PC-9 (cell line): ENCODE results near the gene SLC1A2.

Experiments
- EZH2 ChIP-seq: fragments of 200-600 bp; sonication (generic); IDR thresholded peaks from 2 replicates; pipeline ENCODE4 v1.8.0; 2017; ENCODE audit warnings: antibody characterized with exemption, low read depth
- TF ChIP-seq, protein P1 (sequence below): fragments of 200-600 bp; sonication (generic); conservative IDR thresholded peaks from 2 replicates; pipeline ENCODE4 v1.6.1; 2017; ENCODE audit warnings: mixed run types, antibody characterized with exemption, mild to moderate bottlenecking, moderate library complexity

DNA sequence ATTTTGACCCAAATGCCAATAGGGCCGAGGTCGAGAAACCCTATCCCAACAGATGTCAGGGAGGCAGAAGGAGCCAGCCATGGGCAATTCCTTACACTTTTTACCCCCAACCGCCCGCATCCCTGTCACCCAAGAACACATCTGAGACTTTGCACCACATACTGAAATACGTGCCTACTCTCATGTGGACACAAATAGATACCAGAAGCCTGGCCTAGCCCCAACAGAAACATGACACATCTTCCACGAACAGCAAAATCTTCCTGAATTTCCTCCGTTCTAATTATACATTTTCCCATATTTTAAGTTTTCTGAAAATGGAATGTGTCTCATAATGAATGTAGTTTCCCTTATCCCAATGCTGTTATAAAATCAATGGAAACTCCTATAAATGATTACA lies 64.7 kb downstream of the SLC1A2 start:
- TF ChIP-seq, protein P1, sequence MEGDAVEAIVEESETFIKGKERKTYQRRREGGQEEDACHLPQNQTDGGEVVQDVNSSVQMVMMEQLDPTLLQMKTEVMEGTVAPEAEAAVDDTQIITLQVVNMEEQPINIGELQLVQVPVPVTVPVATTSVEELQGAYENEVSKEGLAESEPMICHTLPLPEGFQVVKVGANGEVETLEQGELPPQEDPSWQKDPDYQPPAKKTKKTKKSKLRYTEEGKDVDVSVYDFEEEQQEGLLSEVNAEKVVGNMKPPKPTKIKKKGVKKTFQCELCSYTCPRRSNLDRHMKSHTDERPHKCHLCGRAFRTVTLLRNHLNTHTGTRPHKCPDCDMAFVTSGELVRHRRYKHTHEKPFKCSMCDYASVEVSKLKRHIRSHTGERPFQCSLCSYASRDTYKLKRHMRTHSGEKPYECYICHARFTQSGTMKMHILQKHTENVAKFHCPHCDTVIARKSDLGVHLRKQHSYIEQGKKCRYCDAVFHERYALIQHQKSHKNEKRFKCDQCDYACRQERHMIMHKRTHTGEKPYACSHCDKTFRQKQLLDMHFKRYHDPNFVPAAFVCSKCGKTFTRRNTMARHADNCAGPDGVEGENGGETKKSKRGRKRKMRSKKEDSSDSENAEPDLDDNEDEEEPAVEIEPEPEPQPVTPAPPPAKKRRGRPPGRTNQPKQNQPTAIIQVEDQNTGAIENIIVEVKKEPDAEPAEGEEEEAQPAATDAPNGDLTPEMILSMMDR, result no peak
- no peak for TF ChIP-seq EZH2
